Neural cell (in vitro differentiated cells): ENCODE measurements around the gene GPC5. TPM values are rescaled to one million over a fixed set of nuclear protein-coding genes. Genes with fewer than 3 reads are reported as not detected.

ENCODE experiments used
- H2AFZ ChIP-seq: fragments of 200-600, 300-800 bp; sonication (generic), shearing (Covaris generic); 2 replicates; pipeline ENCODE4 v1.6.0; 2014; ENCODE audit warnings: low read depth, mild to moderate bottlenecking, antibody characterized with exemption, low read length, moderate library complexity
- H3F3A ChIP-seq: fragments of 200-600 bp; shearing (Covaris generic); 2 replicates; pipeline ENCODE4 v1.6.1; 2016; ENCODE audit warnings: mild to moderate bottlenecking, moderate library complexity, mixed read lengths, antibody characterized with exemption, low read length; ENCODE audit not compliant: insufficient read depth, poor library complexity, severe bottlenecking
- H3K27ac ChIP-seq: fragments of 200-600, 300-800 bp; sonication (generic), shearing (Covaris generic); 2 replicates; pipeline ENCODE4 v1.5.1; 2014; ENCODE audit warnings: mild to moderate bottlenecking, low read length, moderate library complexity
- H3K27me3 ChIP-seq: fragments of 300-800, 200-600 bp; sonication (generic), shearing (Covaris generic); 2 replicates; pipeline ENCODE4 v1.6.0; 2014; ENCODE audit warnings: mild to moderate bottlenecking, low read depth, low read length, moderate library complexity; ENCODE audit not compliant: insufficient read depth
- H3K36me3 ChIP-seq: fragments of 300-800, 200-600 bp; sonication (generic), shearing (Covaris generic); 2 replicates; pipeline ENCODE4 v1.5.1; 2014; ENCODE audit warnings: mild to moderate bottlenecking, antibody characterized with exemption, low read length, moderate library complexity; ENCODE audit not compliant: insufficient read depth
- H3K4me2 ChIP-seq: fragments of 300-800, 200-600 bp; sonication (generic), shearing (Covaris generic); 2 replicates; pipeline ENCODE4 v1.6.0; 2014; ENCODE audit warnings: mild to moderate bottlenecking, low read length
- H3K4me3 ChIP-seq: fragments of 300-800, 200-600 bp; sonication (generic), shearing (Covaris generic); 2 replicates; pipeline ENCODE4 v1.5.1; 2014; ENCODE audit warnings: mild to moderate bottlenecking, low read length, moderate library complexity
- H3K79me2 ChIP-seq: fragments of 200-600 bp; shearing (Covaris generic); replicated peaks from 2 replicates; pipeline ENCODE4 v1.6.0; 2014; ENCODE audit warnings: mild to moderate bottlenecking, low read length, moderate library complexity; ENCODE audit not compliant: insufficient read depth
- H3K9ac ChIP-seq: fragments of 300-800, 200-600 bp; sonication (generic), shearing (Covaris generic); 2 replicates; pipeline ENCODE4 v1.6.1; 2016; ENCODE audit warnings: mild to moderate bottlenecking, low read length, mixed read lengths
- H3K9me2 ChIP-seq: fragments of 200-600 bp; shearing (Covaris generic); 2 replicates; pipeline ENCODE4 v1.6.1; 2016; ENCODE audit warnings: mild to moderate bottlenecking, low read length, mixed read lengths; ENCODE audit not compliant: insufficient read depth
- H3K9me3 ChIP-seq: fragments of 200-600, 300-800 bp; sonication (generic), shearing (Covaris generic); 2 replicates; pipeline ENCODE4 v1.6.1; 2016; ENCODE audit warnings: mild to moderate bottlenecking, mixed run types, low read length, moderate library complexity, mixed read lengths
- H4K20me1 ChIP-seq: fragments of 200-600 bp; shearing (Covaris generic); 2 replicates; pipeline ENCODE4 v1.6.1; 2016; ENCODE audit warnings: mild to moderate bottlenecking, mixed run types; ENCODE audit not compliant: insufficient read depth
- EP300 ChIP-seq: fragments of 450-650 bp; conservative IDR thresholded peaks from 2 replicates; pipeline ENCODE4 v1.6.1; 2014; ENCODE audit warnings: antibody characterized with exemption, mild to moderate bottlenecking, moderate library complexity; ENCODE audit not compliant: poor library complexity, severe bottlenecking
- EZH2 ChIP-seq: fragments of 200-600, 300-800 bp; shearing (Covaris generic), sonication (generic); IDR thresholded peaks from 2 replicates; pipeline ENCODE4 v1.6.1; 2014; ENCODE audit warnings: antibody characterized with exemption, low read length, borderline replicate concordance, mild to moderate bottlenecking; ENCODE audit not compliant: insufficient read depth, poor library complexity, severe bottlenecking
- MXI1 ChIP-seq: fragments of 450-650 bp; conservative IDR thresholded peaks from 2 replicates; pipeline ENCODE4 v1.6.1; 2014; ENCODE audit warnings: antibody characterized with exemption, mild to moderate bottlenecking; ENCODE audit not compliant: poor library complexity, severe bottlenecking
- POLR2AphosphoS5 ChIP-seq: IDR thresholded peaks from 2 replicates; pipeline ENCODE4 v1.6.1; 2012
- RAD21 ChIP-seq: fragments of 450-650 bp; conservative IDR thresholded peaks from 2 replicates; pipeline ENCODE4 v1.6.1; 2014; ENCODE audit warnings: antibody characterized with exemption, mild to moderate bottlenecking, moderate library complexity
- SMC3 ChIP-seq: fragments of 450-650 bp; conservative IDR thresholded peaks from 2 replicates; pipeline ENCODE4 v1.6.1; 2014; ENCODE audit warnings: antibody characterized with exemption, mild to moderate bottlenecking, moderate library complexity; ENCODE audit not compliant: poor library complexity
- TAF1 ChIP-seq: IDR thresholded peaks from 2 replicates; pipeline ENCODE4 v1.6.1; 2012; ENCODE audit warnings: low read depth
- polyA plus RNA-seq: library from polyadenylated mRNA; depleted of rRNA; stranded (reverse); fragments of >200 nt; gene quantifications from 2 replicates; pipeline ENCODE4 v1.2.3, GENCODE V29; 2014
- TF ChIP-seq, protein P1 (sequence below): fragments of 450-650 bp; IDR thresholded peaks from 2 replicates; pipeline ENCODE4 v1.5.1; 2014; ENCODE audit warnings: antibody characterized with exemption, mild to moderate bottlenecking, moderate library complexity; ENCODE audit not compliant: poor library complexity, severe bottlenecking
- TF ChIP-seq, protein P2 (sequence below): IDR thresholded peaks from 2 replicates; pipeline ENCODE4 v1.6.1; 2012; ENCODE audit warnings: borderline replicate concordance

GPC5 gene
- polyA plus RNA-seq, 1 donor from 2014 or later: 5.0 TPM

DNA sequence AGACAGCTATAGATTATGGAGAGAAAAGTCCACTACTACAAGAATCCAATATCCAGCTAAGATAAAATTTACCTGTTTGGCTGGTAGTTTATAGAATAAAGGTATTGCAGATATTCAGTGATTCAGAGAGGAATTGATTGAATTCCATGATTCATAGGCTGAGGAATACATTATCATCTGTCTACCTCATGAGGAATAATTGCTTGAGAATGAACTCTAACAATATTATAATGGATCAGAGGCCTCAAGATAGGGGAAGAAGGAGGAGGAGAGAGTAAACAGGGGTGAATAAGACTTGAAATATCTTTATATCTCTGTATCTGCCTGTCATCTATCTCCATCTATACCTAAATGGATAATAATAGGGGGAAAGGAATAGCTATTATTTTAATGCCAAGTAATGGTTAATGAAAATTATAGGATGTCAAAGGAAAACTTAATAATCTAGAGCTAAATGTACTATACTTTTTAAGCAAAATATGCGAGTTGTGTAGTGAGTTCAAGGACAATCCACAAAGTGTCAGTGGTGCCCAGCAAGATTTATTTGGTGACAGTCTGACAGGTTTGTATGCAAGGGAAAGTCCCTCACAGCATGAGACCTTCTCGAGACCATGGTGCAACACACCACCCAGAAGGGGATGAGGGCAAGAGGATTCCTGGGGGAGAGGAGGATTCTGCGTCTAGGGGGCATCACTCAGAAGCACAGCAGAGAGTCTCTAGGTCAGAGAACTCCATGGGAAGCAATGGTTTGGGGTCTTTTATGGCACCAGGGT is 224.5 kb downstream of the GPC5 start:
- no peak overlapping the region for H3K9ac ChIP-seq
- H3K36me3 ChIP-seq: no peaks in the 10 kb centered on the region

DNA sequence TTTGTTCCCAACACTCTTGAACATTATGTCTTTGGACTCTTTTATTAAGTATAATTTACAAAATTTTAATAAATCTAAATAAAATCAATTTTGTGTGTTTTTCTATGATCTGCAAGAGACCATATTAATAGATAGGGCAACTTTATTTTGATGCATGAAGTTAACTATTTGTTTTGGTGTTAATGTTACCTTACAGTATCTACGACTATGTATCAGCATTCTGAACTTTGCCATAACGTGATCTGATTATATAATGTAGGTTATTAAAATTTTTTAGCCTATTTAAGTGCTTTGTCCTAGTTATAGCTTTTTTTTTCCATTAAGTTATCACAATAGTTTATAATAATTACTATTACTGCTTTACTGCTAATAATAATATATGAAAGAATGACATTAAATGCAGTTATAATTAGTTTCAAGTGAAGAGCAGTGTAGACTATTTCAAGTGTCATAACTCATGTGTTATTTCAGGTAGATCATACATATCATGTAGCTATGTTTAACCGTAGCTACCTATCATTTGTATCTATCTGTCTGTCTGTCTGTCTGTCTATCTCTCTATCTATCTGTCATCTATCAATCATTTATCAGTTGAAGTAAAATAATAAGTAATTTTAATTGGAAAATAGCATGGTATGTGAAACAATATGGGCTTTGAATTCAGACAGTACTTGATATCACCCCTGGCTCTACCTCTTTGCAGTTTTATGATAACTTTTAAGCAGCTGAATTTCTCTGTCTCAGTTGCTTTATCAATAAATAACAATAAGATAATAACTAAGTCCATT is 229.7 kb downstream of the GPC5 start:
- Histone ChIP-seq H3K9me2 (no peaks in the 10 kb centered on the region), H3K4me3 (peak overlapping the region; percentile 11), H3K79me2 (no peaks in the 10 kb centered on the region), H3K27me3 (no peaks in the 10 kb centered on the region), H3F3A (no peaks in the 10 kb centered on the region), H2AFZ (no peak overlapping the region), H3K9ac (no peak overlapping the region), H3K9me3 (no peaks in the 10 kb centered on the region), H4K20me1 (no peaks in the 10 kb centered on the region), H3K4me2 (no peak overlapping the region), H3K36me3 (no peaks in the 10 kb centered on the region), H3K27ac (peak overlapping the region; percentile 65)
- TF ChIP-seq TAF1 (no peak), RAD21 (no peak), EP300 (peak; percentile 92)

More for the DNA sequence above, 224.5 kb downstream of the GPC5 start:
- no peaks in the 10 kb centered on the region for H3K9me2 ChIP-seq
- TF ChIP-seq TAF1: no peak
- TF ChIP-seq SMC3: no peak
- TF ChIP-seq MXI1: no peak
- no peak for TF ChIP-seq RAD21
- TF ChIP-seq EZH2: no peak
- TF ChIP-seq, protein P1, sequence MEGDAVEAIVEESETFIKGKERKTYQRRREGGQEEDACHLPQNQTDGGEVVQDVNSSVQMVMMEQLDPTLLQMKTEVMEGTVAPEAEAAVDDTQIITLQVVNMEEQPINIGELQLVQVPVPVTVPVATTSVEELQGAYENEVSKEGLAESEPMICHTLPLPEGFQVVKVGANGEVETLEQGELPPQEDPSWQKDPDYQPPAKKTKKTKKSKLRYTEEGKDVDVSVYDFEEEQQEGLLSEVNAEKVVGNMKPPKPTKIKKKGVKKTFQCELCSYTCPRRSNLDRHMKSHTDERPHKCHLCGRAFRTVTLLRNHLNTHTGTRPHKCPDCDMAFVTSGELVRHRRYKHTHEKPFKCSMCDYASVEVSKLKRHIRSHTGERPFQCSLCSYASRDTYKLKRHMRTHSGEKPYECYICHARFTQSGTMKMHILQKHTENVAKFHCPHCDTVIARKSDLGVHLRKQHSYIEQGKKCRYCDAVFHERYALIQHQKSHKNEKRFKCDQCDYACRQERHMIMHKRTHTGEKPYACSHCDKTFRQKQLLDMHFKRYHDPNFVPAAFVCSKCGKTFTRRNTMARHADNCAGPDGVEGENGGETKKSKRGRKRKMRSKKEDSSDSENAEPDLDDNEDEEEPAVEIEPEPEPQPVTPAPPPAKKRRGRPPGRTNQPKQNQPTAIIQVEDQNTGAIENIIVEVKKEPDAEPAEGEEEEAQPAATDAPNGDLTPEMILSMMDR: no peak
- TF ChIP-seq EP300: no peak
- no peak for TF ChIP-seq POLR2AphosphoS5
- TF ChIP-seq, protein P2, sequence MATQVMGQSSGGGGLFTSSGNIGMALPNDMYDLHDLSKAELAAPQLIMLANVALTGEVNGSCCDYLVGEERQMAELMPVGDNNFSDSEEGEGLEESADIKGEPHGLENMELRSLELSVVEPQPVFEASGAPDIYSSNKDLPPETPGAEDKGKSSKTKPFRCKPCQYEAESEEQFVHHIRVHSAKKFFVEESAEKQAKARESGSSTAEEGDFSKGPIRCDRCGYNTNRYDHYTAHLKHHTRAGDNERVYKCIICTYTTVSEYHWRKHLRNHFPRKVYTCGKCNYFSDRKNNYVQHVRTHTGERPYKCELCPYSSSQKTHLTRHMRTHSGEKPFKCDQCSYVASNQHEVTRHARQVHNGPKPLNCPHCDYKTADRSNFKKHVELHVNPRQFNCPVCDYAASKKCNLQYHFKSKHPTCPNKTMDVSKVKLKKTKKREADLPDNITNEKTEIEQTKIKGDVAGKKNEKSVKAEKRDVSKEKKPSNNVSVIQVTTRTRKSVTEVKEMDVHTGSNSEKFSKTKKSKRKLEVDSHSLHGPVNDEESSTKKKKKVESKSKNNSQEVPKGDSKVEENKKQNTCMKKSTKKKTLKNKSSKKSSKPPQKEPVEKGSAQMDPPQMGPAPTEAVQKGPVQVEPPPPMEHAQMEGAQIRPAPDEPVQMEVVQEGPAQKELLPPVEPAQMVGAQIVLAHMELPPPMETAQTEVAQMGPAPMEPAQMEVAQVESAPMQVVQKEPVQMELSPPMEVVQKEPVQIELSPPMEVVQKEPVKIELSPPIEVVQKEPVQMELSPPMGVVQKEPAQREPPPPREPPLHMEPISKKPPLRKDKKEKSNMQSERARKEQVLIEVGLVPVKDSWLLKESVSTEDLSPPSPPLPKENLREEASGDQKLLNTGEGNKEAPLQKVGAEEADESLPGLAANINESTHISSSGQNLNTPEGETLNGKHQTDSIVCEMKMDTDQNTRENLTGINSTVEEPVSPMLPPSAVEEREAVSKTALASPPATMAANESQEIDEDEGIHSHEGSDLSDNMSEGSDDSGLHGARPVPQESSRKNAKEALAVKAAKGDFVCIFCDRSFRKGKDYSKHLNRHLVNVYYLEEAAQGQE: no peak
- H3K27ac ChIP-seq: no peak overlapping the region
- H3K4me3 ChIP-seq: no peak overlapping the region
- H4K20me1 ChIP-seq: no peaks in the 10 kb centered on the region
- no peaks in the 10 kb centered on the region for H3K9me3 ChIP-seq
- H3K4me2 ChIP-seq: no peak overlapping the region
- no peak overlapping the region for H2AFZ ChIP-seq
- no peaks in the 10 kb centered on the region for H3K79me2 ChIP-seq
- no peaks in the 10 kb centered on the region for H3F3A ChIP-seq
- H3K27me3 ChIP-seq: no peaks in the 10 kb centered on the region
